GM19463 (cell line): ENCODE measurements around the gene BCKDHA.
"Not testable (repeated sequence)": the region's sequence is repeated elsewhere in the genome, so short reads cannot be mapped to it uniquely, and the experiment has no call there.

Source experiments
- ATAC-seq: cut with Tn5 transposase; IDR thresholded peaks from one replicate; pipeline ENCODE4 v1.9.1; 2021; ENCODE audit warnings: mild to moderate bottlenecking, moderate library complexity; ENCODE audit not compliant: unreplicated experiment

Gene BCKDHA

GRCh38 chr19:41364524-41365391, 32.9 kb upstream of the BCKDHA start:
- ATAC-seq: no peak

- ATAC-seq: no peak
Observed at GRCh38 chr19:41366089-41366488, 31.5 kb upstream of the BCKDHA start.

- ATAC-seq: peak; percentile 38
Observed at GRCh38 chr19:41367848-41368301, 29.7 kb upstream of the BCKDHA start.

GRCh38 chr19:41369769-41370168, 27.8 kb upstream of the BCKDHA start:
- no peak for ATAC-seq

GRCh38 chr19:41371119-41371518, 26.5 kb upstream of the BCKDHA start:
- not testable (repeated sequence) for ATAC-seq

GRCh38 chr19:41371541-41371940, 26.1 kb upstream of the BCKDHA start:
- no peak for ATAC-seq

GRCh38 chr19:41372501-41372900, 25.1 kb upstream of the BCKDHA start:
- no peak for ATAC-seq

- ATAC-seq: no peak
Observed at GRCh38 chr19:41373993-41374392, 23.6 kb upstream of the BCKDHA start.

GRCh38 chr19:41376241-41376997, 21.2 kb upstream of the BCKDHA start, which contains the start of gene TMEM91:
Gene TMEM91, plus strand, starts transcription at chr19:41376533. Its CDS starts 1,777 bp downstream, at chr19:41378310.
- no peak for ATAC-seq

GRCh38 chr19:41376998-41377365, 20.6 kb upstream of the BCKDHA start:
- no peak for ATAC-seq

- ATAC-seq: no peak
Observed at GRCh38 chr19:41377977-41378709, 19.5 kb upstream of the BCKDHA start.

- ATAC-seq: not testable (repeated sequence)
Observed at GRCh38 chr19:41381536-41381935, 16.1 kb upstream of the BCKDHA start.

GRCh38 chr19:41384351-41384750, 13.3 kb upstream of the BCKDHA start:
- ATAC-seq: no peak

- ATAC-seq: no peak
Observed at GRCh38 chr19:41386442-41386841, 11.2 kb upstream of the BCKDHA start.

- ATAC-seq: no peak
Observed at GRCh38 chr19:41391618-41392017, 6.0 kb upstream of the BCKDHA start.

GRCh38 chr19:41392775-41393174, 4.8 kb upstream of the BCKDHA start:
- no peak for ATAC-seq

- no peak for ATAC-seq
Observed at GRCh38 chr19:41395355-41395754, 2.3 kb upstream of the BCKDHA start.

- ATAC-seq: no peak
Observed at GRCh38 chr19:41398050-41398418, 416 bp downstream of the BCKDHA start.

- ATAC-seq: no peak
Observed at GRCh38 chr19:41398598-41398997, 980 bp downstream of the BCKDHA start.

GRCh38 chr19:41399091-41399490, 1.5 kb downstream of the BCKDHA start:
- no peak for ATAC-seq

- no peak for ATAC-seq
Observed at GRCh38 chr19:41399525-41399924, 1.9 kb downstream of the BCKDHA start.
